KG1 (cell line): ENCODE data around the gene FGF14.

Experiments used
- DNase-seq: peaks from one replicate; lab custom pipeline; 2025; lab: John Stamatoyannopoulos, UW

Gene FGF14

DNA sequence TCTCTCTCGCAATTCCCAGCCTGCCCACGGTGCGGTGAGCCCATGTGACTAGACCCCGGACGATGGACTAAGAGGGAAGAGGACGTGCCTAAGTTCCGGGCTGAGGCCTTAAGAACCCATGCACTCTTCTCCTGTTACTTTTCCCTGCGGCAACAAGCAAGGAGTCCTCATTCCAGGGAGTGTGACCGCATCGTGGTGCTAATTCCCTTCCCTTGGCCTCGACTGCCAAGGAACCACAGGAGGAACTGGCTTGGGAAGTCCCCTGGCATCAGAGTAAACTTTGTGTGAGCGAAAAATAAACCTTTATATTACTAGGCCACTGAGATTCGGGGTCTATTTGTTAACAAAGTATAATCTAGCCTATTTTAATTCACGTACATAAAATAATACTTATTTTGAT, 34.0 kb downstream of the FGF14 start:
- DNase-seq, result no peak

DNA sequence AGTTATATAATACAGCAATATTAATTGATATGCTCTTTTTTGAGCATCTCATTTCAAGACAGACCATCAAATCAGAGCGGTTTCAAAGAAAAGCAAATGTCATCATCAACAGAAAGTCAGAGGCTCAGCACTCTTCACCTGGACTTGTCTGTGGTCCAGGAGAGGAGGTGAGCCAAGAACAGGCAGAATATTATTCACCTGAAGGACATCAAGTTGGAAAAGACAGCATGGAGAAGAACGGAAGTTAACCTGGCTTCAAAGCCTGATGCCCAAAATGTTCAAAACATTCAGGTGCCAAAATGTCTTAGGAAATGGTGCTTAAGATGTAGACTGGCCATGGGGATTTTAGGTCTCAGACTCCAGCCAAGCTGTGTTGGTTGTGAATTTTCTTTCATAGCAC, 40.7 kb downstream of the FGF14 start:
- DNase-seq, result no peak

DNA sequence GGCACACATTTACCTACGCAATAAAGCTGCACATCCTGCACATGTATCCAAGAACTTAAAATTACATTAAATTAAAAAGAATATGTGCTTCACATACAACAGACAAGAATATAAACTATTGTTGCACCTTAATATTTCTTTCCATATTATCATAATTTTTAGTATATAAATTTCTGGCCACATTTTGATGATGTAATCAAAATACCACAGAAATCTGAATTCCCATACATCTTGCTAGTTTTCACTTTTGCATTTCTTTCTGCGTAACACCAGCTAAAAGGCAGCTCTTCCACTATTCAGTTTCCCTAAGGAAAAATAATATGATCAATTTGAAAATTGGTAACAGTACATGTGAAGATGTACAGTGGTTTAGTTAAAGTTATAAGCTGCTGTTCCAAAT, 42.6 kb downstream of the FGF14 start:
- DNase-seq, result no peak

GRCh38 chr13:102355251-102355650, 46.6 kb downstream of the FGF14 start:
- no peak for DNase-seq

DNA sequence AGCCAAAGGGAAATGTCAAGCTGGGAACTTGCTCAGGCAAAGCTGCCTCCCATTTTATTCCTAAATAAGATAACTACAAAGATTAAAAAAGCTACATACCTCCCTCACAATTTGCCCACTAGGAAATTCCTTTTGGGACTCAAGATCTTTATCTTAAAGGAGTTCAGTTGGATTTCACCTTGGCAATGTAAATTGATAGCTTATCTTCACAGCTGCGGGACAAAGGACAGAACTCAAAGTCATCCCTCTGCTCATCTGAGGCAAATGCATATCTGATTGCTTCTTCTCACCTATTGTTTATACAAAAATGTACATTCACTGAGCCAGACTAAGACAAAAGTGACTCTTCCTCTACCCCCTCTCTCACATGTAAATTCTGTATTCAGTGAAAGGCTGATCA, 47.8 kb downstream of the FGF14 start:
- DNase-seq, result no peak

DNA sequence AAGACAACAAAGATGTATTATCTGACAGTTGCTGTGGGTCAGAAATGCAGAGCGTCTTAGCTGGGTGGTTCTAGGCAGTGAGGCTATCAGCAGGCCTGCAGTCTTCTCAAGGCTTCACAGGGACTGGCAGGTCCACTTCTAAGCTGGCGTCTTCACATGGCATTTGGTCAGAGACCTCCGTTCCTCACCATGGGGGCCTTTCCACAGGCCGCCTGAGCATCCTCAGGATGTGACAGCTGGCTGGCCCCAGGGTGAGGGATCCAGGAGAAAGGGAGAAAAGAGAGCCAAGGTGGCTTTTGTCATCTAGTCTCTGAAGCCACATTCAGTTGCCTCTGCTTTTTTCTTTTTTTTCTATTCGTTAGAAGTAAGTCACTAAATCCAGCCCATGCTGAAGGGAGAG, 50.3 kb downstream of the FGF14 start:
- no peak for DNase-seq

- DNase-seq, result no peak
These were observed 54.4 kb downstream of the FGF14 start for GRCh38 chr13:102347490-102347889.

GRCh38 chr13:102346769-102347168, 55.1 kb downstream of the FGF14 start:
- DNase-seq, result no peak

GRCh38 chr13:102344410-102344809, 57.4 kb downstream of the FGF14 start:
- no peak for DNase-seq

DNA sequence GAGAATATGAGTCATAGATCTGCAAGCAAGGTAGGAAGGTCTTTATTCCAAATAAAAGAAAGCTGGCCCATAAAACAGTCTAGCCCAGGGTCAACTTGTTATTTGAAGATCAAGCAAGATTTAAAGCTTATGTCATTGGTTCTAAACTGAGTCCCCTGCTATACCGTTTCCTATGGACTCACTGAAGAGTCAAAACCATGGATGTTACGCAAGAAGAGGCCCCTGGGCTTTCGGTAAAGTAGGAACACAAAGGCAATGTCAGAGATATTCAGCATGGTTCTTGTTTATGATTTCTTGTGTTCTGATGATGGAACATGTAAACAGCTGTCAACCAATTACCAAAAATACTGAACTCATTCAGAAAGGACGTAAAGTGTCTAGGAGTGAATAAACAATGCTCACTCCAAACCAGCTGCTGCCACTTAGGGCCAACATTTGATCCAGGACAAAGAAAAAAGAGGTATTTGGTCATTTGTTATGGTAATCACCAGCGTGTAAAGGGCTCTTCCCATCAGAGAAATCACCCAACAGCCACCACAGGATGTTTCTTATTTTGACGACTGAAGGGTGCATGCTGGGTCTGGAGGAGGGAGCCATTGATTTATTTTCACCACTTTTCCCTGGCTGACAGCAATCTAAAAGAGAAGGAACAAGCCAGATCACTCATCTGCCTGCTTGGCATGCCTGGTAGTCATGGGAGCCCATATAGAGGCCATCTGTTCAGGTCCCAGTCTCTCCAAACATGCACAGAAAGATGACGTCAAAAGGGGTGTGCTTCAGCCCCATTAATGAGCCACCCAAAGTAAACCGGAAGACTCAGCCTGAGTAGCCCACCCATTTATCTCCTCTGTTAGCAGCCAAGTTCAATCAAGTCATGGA, 68.3 kb downstream of the FGF14 start:
- no peak for DNase-seq

DNA sequence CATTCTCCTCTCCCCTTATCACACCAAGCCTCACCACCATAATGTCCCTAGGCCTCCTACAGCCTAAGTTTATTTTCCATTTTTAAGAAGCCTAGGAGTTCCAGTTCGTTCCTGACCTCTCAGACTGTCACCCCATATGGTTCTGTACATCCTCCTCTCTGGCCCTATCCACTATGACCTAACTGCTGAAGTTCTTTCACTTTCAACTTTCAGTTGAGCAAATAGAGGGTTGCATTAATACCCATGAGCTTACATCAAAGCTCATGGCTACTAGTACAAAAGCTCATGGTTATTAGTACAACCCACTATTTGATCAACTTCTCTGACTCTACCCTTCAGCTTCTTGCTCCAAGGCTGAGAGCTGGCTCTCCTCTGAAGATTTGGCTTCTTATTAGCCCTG, 72.9 kb downstream of the FGF14 start:
- no peak for DNase-seq

DNA sequence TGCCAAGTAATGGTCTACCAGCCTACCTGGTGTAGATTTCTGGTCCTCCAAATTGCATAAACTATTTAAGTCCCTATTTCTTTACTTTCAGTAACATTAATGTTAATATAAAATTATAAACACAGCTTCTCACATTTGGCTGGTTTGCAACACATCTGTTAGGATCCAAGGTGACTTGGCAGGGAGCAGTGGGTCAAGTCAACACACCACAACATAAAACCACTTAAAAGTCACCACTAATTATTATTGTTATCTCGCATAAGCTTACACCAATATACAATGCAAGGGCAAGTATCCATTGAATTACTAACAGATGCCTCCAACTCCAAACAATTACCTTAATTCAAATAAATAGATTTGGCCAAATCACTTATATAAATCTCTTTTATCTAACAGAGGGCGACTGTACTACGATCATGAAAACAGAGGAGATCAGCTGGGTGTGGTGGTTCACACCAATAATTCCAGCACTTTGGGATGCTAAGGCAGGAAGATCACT, 74.7 kb downstream of the FGF14 start:
- no peak for DNase-seq

DNA sequence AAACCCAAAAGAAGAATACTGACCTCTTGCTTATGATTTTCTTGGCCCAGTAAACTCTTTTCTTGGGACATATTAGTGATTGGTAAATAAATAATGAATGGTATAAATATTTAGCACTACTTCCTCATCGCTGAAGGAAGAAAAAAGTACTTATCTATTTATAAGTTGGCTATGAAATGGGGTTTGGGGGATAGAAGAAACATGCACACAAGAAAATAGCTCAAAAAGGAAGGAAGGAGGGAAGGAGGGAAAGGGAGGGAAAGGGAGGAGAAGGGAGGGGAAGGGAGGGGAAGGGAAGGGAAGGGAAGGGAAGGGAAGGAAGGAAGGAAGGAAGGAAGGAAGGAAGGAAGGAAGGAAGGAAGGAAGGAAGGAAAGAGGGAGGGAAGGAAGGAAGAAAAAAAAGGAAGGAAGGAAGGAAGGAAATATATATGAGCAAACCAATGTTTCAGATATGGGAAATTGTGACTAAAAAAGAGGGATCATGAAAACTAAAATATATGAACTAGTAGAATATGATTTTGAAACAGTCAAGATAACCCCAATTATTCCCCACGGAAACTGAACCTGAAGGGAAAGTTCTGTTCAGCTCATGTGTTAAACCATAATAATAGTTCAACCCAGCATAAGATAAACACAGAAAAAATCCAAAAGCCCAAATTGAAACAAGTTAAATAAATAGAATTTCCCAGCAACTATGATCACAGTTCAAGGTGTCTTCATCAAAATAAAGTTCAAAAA, 75.3 kb downstream of the FGF14 start:
- no peak for DNase-seq

DNA sequence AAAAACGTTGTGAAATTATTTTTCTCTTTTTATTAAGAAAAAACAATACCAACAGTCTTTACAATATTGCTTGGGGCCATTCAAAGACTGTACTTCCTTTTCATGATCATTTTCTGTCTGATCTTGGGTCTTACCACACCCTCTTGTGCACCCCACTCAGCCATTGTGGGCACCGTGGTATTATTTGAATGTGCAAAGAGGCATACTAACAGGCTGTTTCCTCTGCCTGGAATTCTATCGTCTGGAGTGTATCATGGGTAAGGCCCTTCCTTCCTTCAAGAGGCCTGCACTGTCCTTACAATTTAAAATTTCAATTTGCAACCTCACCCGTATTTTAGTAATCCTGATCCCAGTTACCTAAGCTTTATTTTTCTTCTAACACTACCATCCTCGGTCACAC, 76.5 kb downstream of the FGF14 start:
- no peak for DNase-seq

GRCh38 chr13:102323505-102323904, 78.3 kb downstream of the FGF14 start:
- no peak for DNase-seq

DNA sequence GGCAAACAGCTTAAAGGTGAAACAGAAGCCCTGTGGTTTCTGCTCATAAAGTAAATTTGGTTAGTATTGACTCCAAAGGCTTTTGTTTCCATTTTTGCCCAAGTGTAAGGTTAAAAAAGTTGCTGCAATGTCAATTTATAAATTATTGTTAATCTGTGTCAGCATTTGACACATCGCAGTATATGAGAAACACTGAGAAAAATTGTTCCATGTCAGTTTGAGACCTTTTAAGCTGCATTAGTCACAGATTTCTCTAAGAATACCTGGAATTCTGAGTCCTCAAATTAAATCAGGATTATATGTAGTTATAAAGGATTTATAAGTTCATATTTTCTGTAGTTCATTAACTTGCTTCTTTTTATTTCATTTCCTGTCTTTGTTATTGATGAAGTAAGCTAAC, 78.8 kb downstream of the FGF14 start:
- DNase-seq, result no peak

GRCh38 chr13:102322211-102322610, 79.6 kb downstream of the FGF14 start:
- DNase-seq, result no peak

DNA sequence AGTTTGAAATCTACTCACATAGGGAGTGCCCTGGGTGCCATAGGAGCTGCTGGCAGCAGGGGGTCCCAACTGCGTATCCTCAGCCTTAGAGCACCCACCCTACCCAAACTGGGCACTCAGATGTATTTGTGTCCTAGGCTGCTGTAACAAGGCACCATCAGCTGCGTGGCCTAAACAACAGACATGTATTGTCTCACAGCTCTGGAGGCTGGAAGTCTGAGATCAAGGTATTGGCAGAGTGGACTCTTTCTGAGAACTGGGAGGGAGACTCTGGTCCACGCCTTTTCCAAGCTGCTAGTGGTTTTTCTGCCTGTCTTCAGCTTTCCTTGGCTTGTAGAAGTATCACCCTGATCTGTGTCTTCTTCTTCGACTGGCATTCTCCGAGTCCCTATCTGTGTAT, 83.6 kb downstream of the FGF14 start:
- no peak for DNase-seq

- DNase-seq, result no peak
These were observed 84.3 kb downstream of the FGF14 start for GRCh38 chr13:102317593-102317992.

DNA sequence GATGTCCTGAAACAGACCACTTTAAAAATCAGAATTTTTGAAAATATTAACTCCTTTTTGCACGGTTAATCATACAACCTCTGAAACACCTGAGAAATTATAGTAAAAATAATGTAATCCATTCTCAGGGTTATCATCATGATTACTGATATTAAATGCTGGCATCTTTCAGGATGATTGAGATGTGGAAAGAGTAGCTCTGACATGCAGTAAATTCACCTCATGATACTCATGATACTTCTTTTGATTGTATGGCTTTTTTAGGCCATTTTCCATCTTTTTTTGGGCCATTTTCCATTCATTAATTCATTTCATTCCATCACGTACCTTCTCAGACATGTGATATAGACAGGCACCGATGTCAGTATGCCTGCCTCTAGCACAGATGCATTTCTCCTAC, 85.1 kb downstream of the FGF14 start:
- no peak for DNase-seq

- no peak for DNase-seq
These were observed 89.0 kb downstream of the FGF14 start for GRCh38 chr13:102312841-102313240.

GRCh38 chr13:102311901-102312300, 89.9 kb downstream of the FGF14 start:
- no peak for DNase-seq

DNA sequence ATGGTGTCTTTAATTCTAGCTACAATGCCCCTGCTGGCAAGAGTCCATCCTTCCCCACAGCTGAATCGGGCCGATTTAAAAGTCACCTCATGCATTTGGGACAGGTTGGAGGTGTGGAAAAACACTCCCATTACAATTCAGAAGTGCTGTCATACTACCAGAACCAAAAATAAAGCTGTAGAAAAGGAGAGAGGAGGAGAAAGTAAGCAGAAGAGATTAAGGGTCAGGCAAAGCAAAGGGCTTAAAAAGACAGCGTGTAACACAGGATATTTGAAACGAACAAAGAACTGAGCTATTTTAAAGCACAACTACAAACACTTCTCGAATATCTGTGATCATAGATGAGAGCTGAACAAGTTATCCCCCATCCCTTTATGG, 90.4 kb downstream of the FGF14 start:
- no peak for DNase-seq
